HEK293 (cell line): ENCODE results near the gene CAPN8.

Source experiments
- CTCF ChIA-PET: fragments of 350-600 bp; formaldehyde crosslinking; extraction: SDS; loops from one replicate; lab custom pipeline; 2021; ENCODE audit warnings: antibody characterized with exemption; lab: Yijun Ruan, JAX
- POLR2A ChIA-PET: fragments of 300-600 bp; formaldehyde crosslinking; extraction: SDS; loops from one replicate; lab custom pipeline; 2020; ENCODE audit warnings: antibody characterized with exemption, inconsistent platforms; lab: Yijun Ruan, JAX
- H3K27ac ChIP-seq: fragments of 200-500 bp; sonication (Bioruptor generic); 2 replicates; pipeline ENCODE4 v1.5.1; 2014; ENCODE audit warnings: low read depth, low read length, control low read depth, inconsistent platforms; ENCODE audit errors: extremely low read depth
- H3K36me3 ChIP-seq, 2 experiments: fragments of 200-500 bp in 1 of 2; sonication (Bioruptor generic) in 1 of 2; 1 replicate in 1 of 2; 2 replicates in 1 of 2; pipeline ENCODE4 v1.5.1; 2014 to 2017; ENCODE audit warnings: inconsistent platforms in 2 of 2, low read length in 2 of 2; ENCODE audit not compliant: control insufficient read depth in 2 of 2, insufficient read depth in 1 of 2
- H3K4me1 ChIP-seq: fragments of 200-500 bp; sonication (Bioruptor generic); 2 replicates; pipeline ENCODE4 v1.5.1; 2014; ENCODE audit warnings: mild to moderate bottlenecking, low read length, inconsistent platforms; ENCODE audit not compliant: control insufficient read depth, insufficient read depth
- H3K4me3 ChIP-seq: 2 replicates; pipeline ENCODE4 v1.5.1; 2011; ENCODE audit warnings: low read depth, mild to moderate bottlenecking, control low read depth, low read length, moderate library complexity
- H3K9me3 ChIP-seq: fragments of 200-500 bp; sonication (Bioruptor generic); 2 replicates; pipeline ENCODE4 v1.5.1; 2014; ENCODE audit warnings: low read depth, low read length, inconsistent platforms; ENCODE audit not compliant: control insufficient read depth, insufficient read depth
- KLF7 ChIP-seq: fragments of 450-650 bp; formaldehyde crosslinking; IDR thresholded peaks from 2 replicates; pipeline ENCODE4 v1.5.1; 2016; ENCODE audit warnings: missing biosample characterization, missing genetic modification characterization, borderline replicate concordance
- PATZ1 ChIP-seq: fragments of 450-650 bp; formaldehyde crosslinking; IDR thresholded peaks from 2 replicates; pipeline ENCODE4 v1.5.1; 2016; ENCODE audit warnings: missing biosample characterization, missing genetic modification characterization
- PRDM2 ChIP-seq: fragments of 450-650 bp; formaldehyde crosslinking; IDR thresholded peaks from 2 replicates; pipeline ENCODE4 v1.5.1; 2016; ENCODE audit warnings: missing biosample characterization, missing genetic modification characterization, borderline replicate concordance
- SCRT1 ChIP-seq: fragments of 450-650 bp; formaldehyde crosslinking; IDR thresholded peaks from 2 replicates; pipeline ENCODE4 v1.5.1; 2016; ENCODE audit warnings: missing biosample characterization, missing genetic modification characterization, borderline replicate concordance
- ZBTB20 ChIP-seq: fragments of 450-650 bp; formaldehyde crosslinking; IDR thresholded peaks from 2 replicates; pipeline ENCODE4 v1.5.1; 2016; ENCODE audit warnings: missing biosample characterization, missing genetic modification characterization
- ZNF48 ChIP-seq: fragments of 450-650 bp; formaldehyde crosslinking; IDR thresholded peaks from 2 replicates; pipeline ENCODE4 v1.5.1; 2016; ENCODE audit warnings: missing biosample characterization, missing genetic modification characterization
- ZNF518A ChIP-seq: fragments of 450-650 bp; formaldehyde crosslinking; conservative IDR thresholded peaks from 2 replicates; pipeline ENCODE4 v1.5.1; 2016; ENCODE audit warnings: low read depth, missing biosample characterization, missing genetic modification characterization
- ZNF580 ChIP-seq: fragments of 450-650 bp; formaldehyde crosslinking; IDR thresholded peaks from 2 replicates; pipeline ENCODE4 v1.5.1; 2016; ENCODE audit warnings: missing biosample characterization, missing genetic modification characterization
- ZNF639 ChIP-seq: fragments of 450-650 bp; formaldehyde crosslinking; IDR thresholded peaks from 2 replicates; pipeline ENCODE4 v1.5.1; 2016; ENCODE audit warnings: missing biosample characterization, missing genetic modification characterization
- ZNF701 ChIP-seq: fragments of 450-650 bp; formaldehyde crosslinking; IDR thresholded peaks from 2 replicates; pipeline ENCODE4 v1.5.1; 2016; ENCODE audit warnings: missing biosample characterization, missing genetic modification characterization
- TF ChIP-seq, protein P1 (sequence below): fragments of 450-650 bp; formaldehyde crosslinking; IDR thresholded peaks from 2 replicates; pipeline ENCODE4 v1.5.1; 2017; ENCODE audit warnings: missing biosample characterization, missing genetic modification characterization
- TF ChIP-seq, protein P2 (sequence below): fragments of 450-650 bp; formaldehyde crosslinking; IDR thresholded peaks from 2 replicates; pipeline ENCODE4 v1.5.1; 2016; ENCODE audit warnings: missing biosample characterization, missing genetic modification characterization, borderline replicate concordance

The CAPN8 gene

DNA sequence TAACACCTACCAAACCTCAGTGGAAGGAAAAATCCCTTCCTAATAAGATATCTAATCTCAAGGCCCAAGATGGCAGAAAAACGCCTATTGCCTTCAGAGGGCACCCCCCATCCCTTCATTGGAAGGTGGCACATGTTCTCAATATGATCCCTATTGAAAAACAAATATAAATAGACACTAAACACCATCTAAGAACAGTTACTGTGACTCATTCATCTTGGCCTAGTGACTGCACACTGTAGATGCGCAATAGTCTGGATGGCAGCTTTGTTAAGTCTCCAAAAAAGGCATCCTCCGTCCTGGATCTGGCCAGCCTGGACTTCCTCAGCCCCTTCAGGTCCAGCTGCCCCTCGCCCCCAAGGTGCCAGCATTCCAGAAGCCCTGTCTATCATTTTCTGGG is 121.9 kb downstream of the CAPN8 start (continued):
- TF ChIP-seq, protein P1, sequence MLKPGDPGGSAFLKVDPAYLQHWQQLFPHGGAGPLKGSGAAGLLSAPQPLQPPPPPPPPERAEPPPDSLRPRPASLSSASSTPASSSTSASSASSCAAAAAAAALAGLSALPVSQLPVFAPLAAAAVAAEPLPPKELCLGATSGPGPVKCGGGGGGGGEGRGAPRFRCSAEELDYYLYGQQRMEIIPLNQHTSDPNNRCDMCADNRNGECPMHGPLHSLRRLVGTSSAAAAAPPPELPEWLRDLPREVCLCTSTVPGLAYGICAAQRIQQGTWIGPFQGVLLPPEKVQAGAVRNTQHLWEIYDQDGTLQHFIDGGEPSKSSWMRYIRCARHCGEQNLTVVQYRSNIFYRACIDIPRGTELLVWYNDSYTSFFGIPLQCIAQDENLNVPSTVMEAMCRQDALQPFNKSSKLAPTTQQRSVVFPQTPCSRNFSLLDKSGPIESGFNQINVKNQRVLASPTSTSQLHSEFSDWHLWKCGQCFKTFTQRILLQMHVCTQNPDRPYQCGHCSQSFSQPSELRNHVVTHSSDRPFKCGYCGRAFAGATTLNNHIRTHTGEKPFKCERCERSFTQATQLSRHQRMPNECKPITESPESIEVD (tag by site-specific recombination) = no peak
- TF ChIP-seq PRDM2 (tag by site-specific recombination) (no peak), SCRT1 (tag by site-specific recombination) (no peak)

- Histone ChIP-seq H3K9me3 (no peaks in the 10 kb centered on the region), H3K36me3 (no peaks in the 10 kb centered on the region), H3K4me3 (no peak overlapping the region), H3K4me1 (no peaks in the 10 kb centered on the region), H3K27ac (no peak overlapping the region)
- POLR2A ChIA-PET = interaction anchor here (0.6 kb wide), 1 partner anchor 400 kb away, joined by 3 read pairs; the partner anchor contains the start of gene TLR5
- CTCF ChIA-PET = interaction anchor here (0.5 to 7.4 kb wide), 4 partner anchors 12 to 154 kb away, joined by 3 to 52 read pairs (median 14); no protein-coding TSS in a partner anchor
- TF ChIP-seq ZNF580 = no peak
- TF ChIP-seq ZBTB20 = peak; percentile 65; the same call in 1 of the 2 replicates
- TF ChIP-seq ZNF639 (tag by site-specific recombination) = no peak
Measured at GRCh38 chr1:223542831-223543230, 122.7 kb downstream of the CAPN8 start.

- Histone ChIP-seq H3K9me3 (no peaks in the 10 kb centered on the region), H3K36me3 (no peaks in the 10 kb centered on the region), H3K4me3 (no peak overlapping the region), H3K27ac (no peak overlapping the region), H3K4me1 (no peaks in the 10 kb centered on the region)
- ChIA-PET CTCF (interaction anchor here (0.6 to 7.4 kb wide), 4 partner anchors 9 to 38 kb away, joined by 3 to 52 read pairs (median 7); no protein-coding TSS in a partner anchor), POLR2A (no interaction called here)
- TF ChIP-seq ZNF48 (tag by site-specific recombination) (no peak), KLF7 (tag by site-specific recombination) (no peak), PATZ1 (no peak), ZNF518A (tag by site-specific recombination) (no peak), ZNF701 (tag by site-specific recombination) (no peak)
- TF ChIP-seq, protein P2, sequence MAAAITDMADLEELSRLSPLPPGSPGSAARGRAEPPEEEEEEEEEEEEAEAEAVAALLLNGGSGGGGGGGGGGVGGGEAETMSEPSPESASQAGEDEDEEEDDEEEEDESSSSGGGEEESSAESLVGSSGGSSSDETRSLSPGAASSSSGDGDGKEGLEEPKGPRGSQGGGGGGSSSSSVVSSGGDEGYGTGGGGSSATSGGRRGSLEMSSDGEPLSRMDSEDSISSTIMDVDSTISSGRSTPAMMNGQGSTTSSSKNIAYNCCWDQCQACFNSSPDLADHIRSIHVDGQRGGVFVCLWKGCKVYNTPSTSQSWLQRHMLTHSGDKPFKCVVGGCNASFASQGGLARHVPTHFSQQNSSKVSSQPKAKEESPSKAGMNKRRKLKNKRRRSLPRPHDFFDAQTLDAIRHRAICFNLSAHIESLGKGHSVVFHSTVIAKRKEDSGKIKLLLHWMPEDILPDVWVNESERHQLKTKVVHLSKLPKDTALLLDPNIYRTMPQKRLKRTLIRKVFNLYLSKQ (tag by site-specific recombination) = no peak
- TF ChIP-seq, all 188 proteins: peak for 0
Measured at GRCh38 chr1:223540485-223541106, 124.9 kb downstream of the CAPN8 start.
